HCT116 (cell line): ENCODE data around the gene LRBA. TPM values are rescaled to one million over a fixed set of nuclear protein-coding genes. Genes with fewer than 3 reads are reported as not detected.

ENCODE experiments used
- ATAC-seq: fragments of 200-7000 bp; cut with Tn5 transposase; 2 replicates; pipeline ENCODE4 v1.9.1; 2020; ENCODE audit warnings: mild to moderate bottlenecking, moderate library complexity
- BruUV-seq: library from RNA; stranded (reverse); fragments of 400-500 nt; replicated peaks from 2 replicates; lab custom pipeline; 2021; lab: Mats Ljungman, UMichigan
- CTCF ChIA-PET: fragments of 300-600 bp; sonication (Branson Sonifier 250); formaldehyde crosslinking; loops from one replicate; lab custom pipeline; 2021; ENCODE audit warnings: antibody characterized with exemption; lab: Charles Lee
- POLR2A ChIA-PET: fragments of 300-600, 350-600 bp; sonication (Branson Sonifier 250); formaldehyde crosslinking; loops from one replicate; lab custom pipeline; 2021; ENCODE audit warnings: antibody characterized with exemption; lab: Charles Lee
- RAD21 ChIA-PET, 2 experiments: fragments of 300-600 bp; sonication (Branson Sonifier 250); formaldehyde crosslinking; loops; one replicate each; lab custom pipeline; 2023; ENCODE audit warnings: low total read pairs in 2 of 2; ENCODE audit not compliant: uncharacterized antibody in 2 of 2, unreplicated experiment in 2 of 2, low non-redundant PET in 1 of 2; lab: Charles Lee
- DNase-seq: peaks from one replicate; pipeline ENCODE4 v3.0.0-alpha.2; 2010; ENCODE audit warnings: low read depth, low spot score
- H2AFZ ChIP-seq: fragments of 200-600 bp; shearing (Covaris generic), sonication (generic); 2 replicates; pipeline ENCODE4 v1.6.1; 2017; ENCODE audit warnings: low read depth, mixed run types, mixed read lengths, antibody characterized with exemption, low read length; ENCODE audit not compliant: poor library complexity, severe bottlenecking
- H3K27ac ChIP-seq: 2 replicates; pipeline ENCODE4 v1.5.1; 2012; ENCODE audit warnings: low read depth, low read length
- H3K27me3 ChIP-seq: fragments of 200-600 bp; sonication (generic); 2 replicates; pipeline ENCODE4 v1.6.1; 2016; ENCODE audit warnings: mixed run types, low read length, mixed read lengths; ENCODE audit not compliant: insufficient read depth
- H3K36me3 ChIP-seq, 2 experiments: fragments of 200-500 bp in 1 of 2; fragments of 200-600 bp in 1 of 2; sonication (Bioruptor generic) in 1 of 2; sonication (generic) in 1 of 2; 2 replicates each; pipeline versions ENCODE4 v1.5.1 to v1.6.1; 2014 to 2016; ENCODE audit warnings: low read length in 2 of 2, inconsistent platforms in 1 of 2, mixed read lengths in 1 of 2, mixed run types in 1 of 2; ENCODE audit not compliant: insufficient read depth in 2 of 2, control insufficient read depth in 1 of 2
- H3K4me1 ChIP-seq, 2 experiments: fragments of 200-600 bp in 1 of 2; sonication (generic) in 1 of 2; 2 replicates each; pipeline versions ENCODE4 v1.5.1 to v1.6.1; 2012 to 2017; ENCODE audit warnings: low read length in 2 of 2, inconsistent platforms in 1 of 2, mild to moderate bottlenecking in 1 of 2, mixed read lengths in 1 of 2, mixed run types in 1 of 2, moderate library complexity in 1 of 2; ENCODE audit not compliant: insufficient read depth in 2 of 2, control insufficient read depth in 1 of 2
- H3K4me2 ChIP-seq: fragments of 200-600 bp; sonication (generic); 2 replicates; pipeline ENCODE4 v1.6.1; 2017; ENCODE audit warnings: mixed run types, low read length, mixed read lengths
- H3K4me3 ChIP-seq, 2 experiments: fragments of 200-600 bp in 1 of 2; sonication (generic) in 1 of 2; replicated peaks in 1 of 2; 2 replicates each; pipeline ENCODE4 v1.5.1; 2011 to 2016; ENCODE audit warnings: low read length in 2 of 2, control low read depth in 1 of 2, low read depth in 1 of 2, mild to moderate bottlenecking in 1 of 2, mixed read lengths in 1 of 2, mixed run types in 1 of 2
- H3K79me2 ChIP-seq: fragments of 200-600 bp; sonication (generic); 2 replicates; pipeline ENCODE4 v1.6.1; 2017; ENCODE audit warnings: mild to moderate bottlenecking, mixed run types, low read length, moderate library complexity, mixed read lengths; ENCODE audit not compliant: insufficient read depth
- H3K9ac ChIP-seq: fragments of 200-600 bp; sonication (generic); 2 replicates; pipeline ENCODE4 v1.6.1; 2016; ENCODE audit warnings: low read length, mixed read lengths
- H3K9me2 ChIP-seq: fragments of 200-600 bp; sonication (generic), shearing (Covaris generic); 2 replicates; pipeline ENCODE4 v1.6.1; 2017; ENCODE audit warnings: mixed run types, mild to moderate bottlenecking, moderate library complexity; ENCODE audit not compliant: insufficient read depth
- H3K9me3 ChIP-seq, 2 experiments: fragments of 200-500 bp in 1 of 2; fragments of 200-600 bp in 1 of 2; sonication (Bioruptor generic) in 1 of 2; sonication (generic) in 1 of 2; 2 replicates each; pipeline ENCODE4 v1.6.1; 2014 to 2017; ENCODE audit warnings: low read length in 2 of 2, mixed read lengths in 2 of 2, inconsistent platforms in 1 of 2, low read depth in 1 of 2, mild to moderate bottlenecking in 1 of 2, mixed run types in 1 of 2, moderate library complexity in 1 of 2; ENCODE audit not compliant: control insufficient read depth in 1 of 2, insufficient read depth in 1 of 2
- H4K20me1 ChIP-seq: fragments of 200-600 bp; sonication (generic), shearing (Covaris generic); 2 replicates; pipeline ENCODE4 v1.6.1; 2017; ENCODE audit warnings: mixed run types, mild to moderate bottlenecking, moderate library complexity; ENCODE audit not compliant: insufficient read depth
- CBX3 ChIP-seq: IDR thresholded peaks from 2 replicates; pipeline ENCODE4 v1.6.1; 2012; ENCODE audit warnings: low read depth
- CEBPB ChIP-seq: IDR thresholded peaks from 2 replicates; pipeline ENCODE4 v1.6.1; 2012; ENCODE audit warnings: low read depth
- EGR1 ChIP-seq: IDR thresholded peaks from 2 replicates; pipeline ENCODE4 v1.6.1; 2012; ENCODE audit warnings: low read depth
- ELF1 ChIP-seq: IDR thresholded peaks from 2 replicates; pipeline ENCODE4 v1.6.1; 2012; ENCODE audit warnings: low read depth, borderline replicate concordance
- EZH2phosphoT487 ChIP-seq: fragments of 200-600 bp; IDR thresholded peaks from 2 replicates; pipeline ENCODE4 v1.6.1; 2018; ENCODE audit warnings: antibody characterized with exemption, borderline replicate concordance
- JUND ChIP-seq: IDR thresholded peaks from 2 replicates; pipeline ENCODE4 v1.6.1; 2012
- POLR2A ChIP-seq: IDR thresholded peaks from 2 replicates; pipeline ENCODE4 v1.7.0; 2011; ENCODE audit warnings: borderline replicate concordance; ENCODE audit not compliant: insufficient read depth, insufficient read length; ENCODE audit errors: extremely low read depth
- POLR2AphosphoS5 ChIP-seq: IDR thresholded peaks from 2 replicates; pipeline ENCODE4 v1.6.1; 2011; ENCODE audit warnings: mild to moderate bottlenecking, low read depth, low read length, moderate library complexity
- SIN3A ChIP-seq: IDR thresholded peaks from 2 replicates; pipeline ENCODE4 v1.6.1; 2012; ENCODE audit warnings: low read depth
- SP1 ChIP-seq: IDR thresholded peaks from 2 replicates; pipeline ENCODE4 v1.6.1; 2012; ENCODE audit warnings: low read depth
- SRF ChIP-seq: IDR thresholded peaks from 2 replicates; pipeline ENCODE4 v1.6.1; 2012; ENCODE audit warnings: low read depth
- TCF7L2 ChIP-seq: IDR thresholded peaks from 2 replicates; pipeline ENCODE4 v1.7.0; 2011; ENCODE audit warnings: borderline replicate concordance, inconsistent platforms; ENCODE audit not compliant: insufficient read depth, insufficient read length; ENCODE audit errors: extremely low read depth
- YY1 ChIP-seq: IDR thresholded peaks from 2 replicates; pipeline ENCODE4 v1.6.1; 2011; ENCODE audit warnings: low read length, low read depth, moderate library complexity, mild to moderate bottlenecking; ENCODE audit not compliant: insufficient replicate concordance; ENCODE audit errors: extremely low read depth
- ZNF274 ChIP-seq: fragments of 200-500 bp; sonication (Bioruptor generic); IDR thresholded peaks from 2 replicates; pipeline ENCODE4 v1.6.1; 2014; ENCODE audit warnings: mild to moderate bottlenecking, low read depth, low read length, inconsistent platforms
- intact Hi-C: fragments of 100-400 bp; cut with micrococcal nuclease; formaldehyde crosslinking; loops from 2 replicates; pipeline ENCODE4 v1.10.0; 2022
- total RNA-seq: library from RNA; stranded (reverse); gene quantifications from one replicate; pipeline ENCODE4 v1.2.1, GENCODE V29; 2021; ENCODE audit not compliant: unreplicated experiment
- TF ChIP-seq, protein P1 (sequence below): IDR thresholded peaks from 2 replicates; pipeline ENCODE4 v1.6.1; 2012

The LRBA gene
- total RNA-seq, 1 experiment from 2014 or later: 79.8 TPM

DNA sequence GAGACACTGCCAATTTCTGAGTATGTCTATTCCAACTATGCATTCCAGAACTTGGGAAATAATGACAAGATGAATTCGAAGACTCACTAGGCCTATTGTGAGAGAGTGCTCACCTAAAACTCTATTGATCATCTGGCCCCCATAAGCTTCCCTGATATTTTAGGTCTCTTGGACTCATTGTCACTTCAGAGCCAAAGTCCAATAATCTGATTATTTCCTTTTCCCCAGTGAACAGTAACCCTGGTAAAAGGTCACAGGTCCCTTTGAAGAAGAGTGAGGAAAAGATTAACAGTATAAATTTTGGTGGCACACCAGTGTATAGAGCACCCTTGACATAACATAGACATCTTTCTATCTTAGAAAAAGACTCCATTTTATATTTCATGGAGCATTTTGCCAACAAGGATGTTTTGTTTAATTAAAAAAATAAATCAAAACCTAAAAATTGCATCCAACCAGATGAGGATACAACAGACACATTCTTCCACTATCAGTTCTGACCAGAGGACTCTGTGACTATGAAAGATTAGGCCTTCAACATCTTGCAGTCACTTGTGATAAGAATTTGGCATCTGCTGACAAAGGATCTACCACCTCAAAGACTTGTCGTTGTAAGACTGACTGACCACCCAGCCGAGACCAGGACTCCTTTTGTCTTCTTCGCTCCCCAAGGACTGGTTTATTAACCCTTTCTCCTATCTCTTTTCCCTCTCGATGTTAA, 241.2 kb downstream of the LRBA start:
- POLR2A ChIA-PET: no interaction called here
- Histone ChIP-seq H3K4me2 (no peak overlapping the region), H3K9me2 (no peaks in the 10 kb centered on the region), H3K4me1 (peaks cover 14 to 24% of the 10 kb centered on the region in 2 experiments), H3K79me2 (no peaks in the 10 kb centered on the region), H3K9ac (no peak overlapping the region), H3K27ac (no peak overlapping the region), H3K4me3 (no peak overlapping the region), H3K27me3 (no peaks in the 10 kb centered on the region), H4K20me1 (no peaks in the 10 kb centered on the region), H3K9me3 (no peaks in the 10 kb centered on the region), H2AFZ (no peak overlapping the region), H3K36me3 (no peaks in the 10 kb centered on the region)
- RAD21 ChIA-PET: no interaction called here
- ATAC-seq: no peak
- no peak for TF ChIP-seq ZNF274
- TF ChIP-seq POLR2AphosphoS5: no peak
- TF ChIP-seq, protein P1, sequence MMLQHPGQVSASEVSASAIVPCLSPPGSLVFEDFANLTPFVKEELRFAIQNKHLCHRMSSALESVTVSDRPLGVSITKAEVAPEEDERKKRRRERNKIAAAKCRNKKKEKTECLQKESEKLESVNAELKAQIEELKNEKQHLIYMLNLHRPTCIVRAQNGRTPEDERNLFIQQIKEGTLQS: no peak
- TF ChIP-seq CEBPB: no peak
- TF ChIP-seq TCF7L2: no peak
- no peak for TF ChIP-seq SRF
- no peak for TF ChIP-seq EZH2phosphoT487
- no TSS peak for BruUV-seq
- CTCF ChIA-PET: no interaction called here
- intact Hi-C loops: no loop called here
- no peak for DNase-seq

DNA sequence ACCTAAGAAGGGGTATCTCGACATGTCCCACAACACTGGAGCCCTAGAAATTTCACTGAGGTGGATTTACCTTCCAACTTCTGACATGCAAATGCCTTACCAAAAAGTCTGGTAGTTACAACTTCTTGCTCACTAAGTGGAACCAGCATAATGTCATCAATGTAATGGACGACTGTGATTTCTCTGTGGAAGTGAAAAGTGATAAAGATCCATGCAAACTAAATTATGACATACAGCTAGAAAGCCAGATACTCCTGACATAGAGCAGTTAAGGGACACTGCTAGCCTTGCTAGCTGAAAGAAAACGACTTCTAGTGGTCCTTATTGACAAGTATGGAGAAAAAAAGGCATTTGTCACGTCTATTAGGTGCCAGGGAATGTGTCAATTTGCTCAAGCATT, 242.1 kb downstream of the LRBA start:
- peaks cover 19 to 32% of the 10 kb centered on the region in 2 experiments for H3K4me1 ChIP-seq
- RAD21 ChIA-PET: no interaction called here
- H3K79me2 ChIP-seq: no peaks in the 10 kb centered on the region
- H2AFZ ChIP-seq: no peak overlapping the region
- BruUV-seq: no TSS peak
- no peaks in the 10 kb centered on the region for H3K9me2 ChIP-seq
- H4K20me1 ChIP-seq: no peaks in the 10 kb centered on the region
- no peak for DNase-seq
- no peaks in the 10 kb centered on the region for H3K36me3 ChIP-seq
- H3K27ac ChIP-seq: no peak overlapping the region
- CTCF ChIA-PET: no interaction called here
- intact Hi-C loops: no loop called here
- no peak overlapping the region for H3K9ac ChIP-seq
- ATAC-seq: no peak
- no peaks in the 10 kb centered on the region for H3K9me3 ChIP-seq
- TF ChIP-seq YY1: no peak
- TF ChIP-seq JUND: no peak
- TF ChIP-seq TCF7L2: no peak
- no peak for TF ChIP-seq SIN3A
- TF ChIP-seq SP1: no peak
- TF ChIP-seq, protein P1: no peak
- TF ChIP-seq CEBPB: no peak
- TF ChIP-seq POLR2A: no peak
- TF ChIP-seq CBX3: no peak
- no peak for TF ChIP-seq EGR1
- no peak for TF ChIP-seq ELF1
- no peaks in the 10 kb centered on the region for H3K27me3 ChIP-seq
- H3K4me3 ChIP-seq: no peak overlapping the region
- H3K4me2 ChIP-seq: no peak overlapping the region
- POLR2A ChIA-PET: no interaction called here
